Ovary (tissue), 3 donors: Measurements from ENCODE around the gene DPF3.

Experiments
- POLR2A ChIP-seq: fragments of 450-650 bp; IDR thresholded peaks from one replicate; pipeline ENCODE4 v1.6.1; 2017; ENCODE audit warnings: antibody characterized with exemption, mild to moderate bottlenecking, moderate library complexity
- TF ChIP-seq, protein P1 (sequence below), 3 donors: fragments of 450-650 bp in 2 of 3; fragments of 200-600 bp in 1 of 3; IDR thresholded peaks; one replicate each; pipeline versions ENCODE4 v1.5.1 to v1.8.0; 2016 to 2022; ENCODE audit warnings: antibody characterized with exemption in 3 of 3, mild to moderate bottlenecking in 1 of 3
- donor health status: DM: no; HTN: no; CAD: no.

DNA sequence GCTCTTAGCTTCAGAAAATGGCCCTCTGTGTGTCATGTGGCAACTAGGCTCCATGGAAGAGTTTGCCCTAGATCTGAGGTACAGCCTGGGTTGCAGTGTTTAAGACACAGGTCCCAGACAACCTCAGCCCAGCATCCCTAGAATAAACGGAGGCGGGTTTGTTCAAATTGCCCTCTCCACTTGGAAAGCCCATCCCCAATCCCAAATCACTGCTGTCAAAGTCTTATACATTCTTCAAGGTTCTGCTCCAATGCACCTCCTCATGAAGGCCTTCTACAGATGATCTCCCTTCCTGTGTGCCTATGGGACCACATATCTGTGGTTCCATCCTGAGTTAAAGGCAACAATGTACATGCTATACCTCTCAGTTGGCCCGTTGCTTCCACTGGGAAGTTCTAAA lies 289.8 kb downstream of the DPF3 start:
- TF ChIP-seq, protein P1, sequence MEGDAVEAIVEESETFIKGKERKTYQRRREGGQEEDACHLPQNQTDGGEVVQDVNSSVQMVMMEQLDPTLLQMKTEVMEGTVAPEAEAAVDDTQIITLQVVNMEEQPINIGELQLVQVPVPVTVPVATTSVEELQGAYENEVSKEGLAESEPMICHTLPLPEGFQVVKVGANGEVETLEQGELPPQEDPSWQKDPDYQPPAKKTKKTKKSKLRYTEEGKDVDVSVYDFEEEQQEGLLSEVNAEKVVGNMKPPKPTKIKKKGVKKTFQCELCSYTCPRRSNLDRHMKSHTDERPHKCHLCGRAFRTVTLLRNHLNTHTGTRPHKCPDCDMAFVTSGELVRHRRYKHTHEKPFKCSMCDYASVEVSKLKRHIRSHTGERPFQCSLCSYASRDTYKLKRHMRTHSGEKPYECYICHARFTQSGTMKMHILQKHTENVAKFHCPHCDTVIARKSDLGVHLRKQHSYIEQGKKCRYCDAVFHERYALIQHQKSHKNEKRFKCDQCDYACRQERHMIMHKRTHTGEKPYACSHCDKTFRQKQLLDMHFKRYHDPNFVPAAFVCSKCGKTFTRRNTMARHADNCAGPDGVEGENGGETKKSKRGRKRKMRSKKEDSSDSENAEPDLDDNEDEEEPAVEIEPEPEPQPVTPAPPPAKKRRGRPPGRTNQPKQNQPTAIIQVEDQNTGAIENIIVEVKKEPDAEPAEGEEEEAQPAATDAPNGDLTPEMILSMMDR (IDR thresholded peaks at IDR 0.05) = no peak
- no peak for TF ChIP-seq POLR2A
